MV-4-11 (cell line): ENCODE data around the gene GOLM1.
A peak's percentile ranks its signal among the peaks of the same experiment; 100 is the strongest.
"Not testable (repeated sequence)": the region's sequence is repeated elsewhere in the genome, so short reads cannot be mapped to it uniquely, and the experiment has no call there.

Source experiments
- DNase-seq: peaks from one replicate; lab custom pipeline; 2025; lab: John Stamatoyannopoulos, UW

The GOLM1 gene

DNA sequence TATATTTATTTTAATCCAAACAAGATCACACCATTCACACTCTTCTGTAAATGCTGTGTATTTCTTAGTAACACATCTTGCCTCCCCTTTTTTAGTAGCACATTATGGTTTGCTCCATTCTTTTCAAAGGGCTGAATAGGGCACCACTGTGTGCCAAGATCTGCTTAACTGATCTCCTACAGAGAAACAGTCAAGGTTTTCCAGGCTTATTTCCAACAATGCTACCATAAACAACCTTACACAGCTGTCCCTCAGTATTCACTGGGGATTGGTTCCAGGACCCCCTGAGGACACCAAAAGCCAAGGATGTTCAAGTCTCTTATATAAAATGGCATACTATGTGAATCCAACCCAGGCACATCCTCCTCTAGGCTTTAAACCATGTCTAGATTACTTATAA is 16.5 kb downstream of the GOLM1 start:
- no peak for DNase-seq

DNA sequence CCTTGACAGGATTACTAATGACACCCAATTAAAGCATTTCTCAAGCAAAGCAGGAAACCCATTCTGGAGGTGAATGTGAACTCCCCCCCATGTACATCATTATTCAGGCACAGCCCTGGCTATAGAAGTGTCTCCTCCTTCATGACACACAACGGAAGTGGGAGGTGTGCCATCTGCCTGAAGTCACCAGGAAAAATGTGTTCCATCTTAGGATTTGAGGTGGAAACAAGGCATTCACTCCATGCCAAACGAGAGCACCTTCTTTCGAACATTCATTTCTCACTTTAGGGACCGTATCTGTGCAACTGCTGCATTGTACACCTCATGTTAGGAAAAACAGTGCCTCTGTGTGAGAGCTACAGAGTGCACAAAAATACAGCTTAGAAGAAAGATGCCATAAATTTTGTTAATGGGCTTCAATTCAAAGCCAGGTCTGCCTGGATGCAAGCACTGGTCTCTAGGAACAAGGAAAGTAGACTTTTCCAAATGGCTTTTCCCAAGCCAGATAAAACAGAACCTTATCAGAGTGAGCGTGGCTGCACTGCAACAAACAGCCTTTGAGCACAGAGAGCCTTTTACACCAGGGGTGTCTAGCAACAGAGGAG is 19.4 kb downstream of the GOLM1 start:
- DNase-seq = no peak

DNA sequence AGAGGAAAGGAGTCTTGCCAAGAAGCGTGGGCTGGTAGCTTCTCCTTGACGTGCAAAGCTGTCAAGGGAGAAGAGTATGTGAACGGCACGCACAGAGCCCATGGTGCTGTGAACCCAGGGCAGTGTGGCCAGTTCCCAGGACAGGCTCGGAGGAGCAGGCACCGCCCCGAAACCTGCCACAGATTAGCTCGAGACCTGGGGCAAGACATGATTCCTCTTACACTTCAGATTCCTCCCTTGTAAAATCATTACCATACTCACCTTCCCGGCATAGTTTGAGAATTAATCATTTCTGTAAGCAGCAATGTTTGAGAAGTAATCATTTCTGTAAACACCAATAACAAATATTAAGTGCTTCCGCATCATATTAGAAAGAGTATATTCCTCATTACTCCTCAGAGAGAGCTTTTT is 19.9 kb downstream of the GOLM1 start:
- no peak for DNase-seq

DNA sequence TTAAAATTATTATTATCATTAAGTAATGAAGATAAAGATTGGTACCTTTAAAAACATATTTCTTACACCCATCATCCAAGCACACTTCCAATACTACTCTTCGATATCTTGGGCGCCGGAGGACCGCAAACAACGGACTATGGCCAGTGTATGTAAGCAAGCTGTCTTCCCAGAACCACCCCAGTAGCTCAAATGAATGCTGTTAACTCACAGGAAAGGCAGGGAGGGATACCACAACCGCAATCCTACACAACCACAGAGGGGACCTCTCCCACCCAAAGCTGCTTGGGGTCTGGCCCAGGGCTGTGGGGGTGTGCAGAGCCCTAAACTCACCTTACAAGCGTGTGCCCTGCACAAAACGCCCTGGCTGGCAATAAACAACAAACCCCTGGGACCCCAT is 20.6 kb downstream of the GOLM1 start:
- no peak for DNase-seq

DNA sequence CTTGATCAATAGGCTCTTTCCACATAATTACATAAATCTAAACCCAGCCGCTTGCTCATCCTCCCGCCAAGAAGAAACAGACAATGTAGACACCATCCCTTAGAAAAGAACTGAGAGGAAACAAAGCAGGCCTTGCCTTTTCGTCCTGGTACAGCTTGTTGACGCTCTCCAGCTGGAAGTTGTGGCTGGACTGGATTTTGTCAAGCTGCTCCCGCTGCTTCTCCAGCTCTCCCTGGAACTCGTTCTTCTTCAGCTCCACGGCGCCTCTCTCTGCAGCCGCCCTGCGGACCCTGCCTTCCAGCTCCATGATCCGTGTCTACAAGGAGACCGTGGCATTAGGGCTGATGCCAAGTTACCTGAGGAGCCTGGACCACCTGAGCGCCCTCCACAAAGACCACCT is 22.1 kb downstream of the GOLM1 start:
- no peak for DNase-seq

DNA sequence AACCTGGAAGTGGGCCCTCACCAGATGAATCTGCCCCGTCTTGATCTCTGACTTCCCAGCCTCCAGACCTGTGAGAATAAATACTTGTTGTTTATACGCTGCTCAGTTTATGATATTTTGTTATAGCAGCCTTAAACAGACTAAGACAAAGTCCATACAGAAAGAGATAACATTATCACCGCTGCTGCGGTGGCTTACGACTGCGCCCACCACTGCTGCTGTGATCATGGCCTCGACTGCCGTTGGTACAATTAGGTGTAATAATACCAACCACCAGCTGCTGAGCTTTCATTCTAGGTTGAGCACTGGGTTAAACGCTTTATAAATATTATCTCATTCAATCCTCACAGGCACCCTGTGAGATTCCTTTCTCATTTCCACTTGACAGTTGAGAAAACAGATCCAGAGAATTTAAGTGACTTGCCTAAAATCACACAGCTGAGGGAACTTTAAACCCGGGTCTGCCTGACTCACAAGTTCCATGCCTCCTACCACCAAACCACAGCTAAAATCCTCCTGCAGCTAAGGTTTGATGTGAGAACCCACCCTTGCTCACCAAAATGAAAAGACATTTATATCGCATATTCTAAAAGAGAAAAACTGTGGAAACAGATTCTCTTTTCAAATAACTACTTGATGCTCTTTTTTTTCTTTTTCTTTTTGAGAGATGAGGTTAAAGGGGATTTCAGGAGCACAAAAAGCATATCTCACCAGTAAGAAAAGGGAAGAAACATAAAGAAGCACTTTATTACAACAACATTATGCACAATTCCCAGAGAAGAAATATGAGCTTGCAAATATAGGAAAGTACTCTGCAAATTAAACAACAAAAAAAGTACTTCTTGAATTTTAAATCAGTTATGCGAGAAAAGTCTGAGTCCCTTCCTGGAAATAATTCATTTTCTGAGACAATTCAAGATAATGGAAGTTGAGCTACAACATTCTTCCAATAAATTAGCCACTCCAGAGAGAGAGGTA is 23.9 kb downstream of the GOLM1 start:
- peak; percentile 56 for DNase-seq

DNA sequence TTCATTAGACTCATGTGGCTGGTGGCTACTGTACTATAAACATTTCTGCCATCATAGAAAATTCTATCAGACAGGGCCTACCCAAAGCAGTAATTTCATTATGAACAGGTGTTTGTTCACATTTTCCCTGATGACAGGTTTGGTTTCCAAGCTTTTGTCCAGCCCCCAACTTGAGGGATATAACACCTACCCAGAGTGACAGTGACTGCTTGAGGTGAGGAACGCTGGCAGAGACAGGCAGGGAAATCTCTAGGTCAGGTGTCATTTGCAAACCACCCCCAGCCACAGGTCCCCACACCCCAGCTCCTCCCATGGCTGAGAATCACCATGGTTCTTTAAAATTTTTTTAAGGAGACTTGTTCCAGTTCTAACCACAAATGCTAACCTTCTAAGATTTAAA is 25.5 kb downstream of the GOLM1 start:
- DNase-seq = no peak

DNA sequence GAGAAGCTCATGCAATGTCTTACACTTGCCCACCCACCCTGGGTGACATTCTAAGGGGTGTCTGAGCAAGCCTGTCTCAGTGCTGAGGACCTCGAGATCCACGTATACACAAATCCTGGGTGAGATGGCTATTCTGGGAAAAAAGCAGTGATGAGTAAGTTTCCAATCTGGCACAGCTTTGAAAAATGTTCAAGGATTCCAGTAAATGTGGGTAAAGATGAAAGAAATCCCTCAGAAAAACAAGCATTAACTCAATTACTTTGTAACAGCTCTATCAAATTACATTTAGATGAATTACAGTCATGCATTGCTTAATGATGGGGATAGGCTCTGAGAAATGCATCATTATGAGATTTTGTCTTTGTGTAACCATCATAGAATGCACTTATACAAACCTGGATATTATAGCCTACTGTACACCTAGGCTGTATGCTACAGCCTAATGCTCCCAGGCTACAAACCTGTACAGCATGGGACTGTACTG is 26.9 kb downstream of the GOLM1 start:
- no peak for DNase-seq

DNA sequence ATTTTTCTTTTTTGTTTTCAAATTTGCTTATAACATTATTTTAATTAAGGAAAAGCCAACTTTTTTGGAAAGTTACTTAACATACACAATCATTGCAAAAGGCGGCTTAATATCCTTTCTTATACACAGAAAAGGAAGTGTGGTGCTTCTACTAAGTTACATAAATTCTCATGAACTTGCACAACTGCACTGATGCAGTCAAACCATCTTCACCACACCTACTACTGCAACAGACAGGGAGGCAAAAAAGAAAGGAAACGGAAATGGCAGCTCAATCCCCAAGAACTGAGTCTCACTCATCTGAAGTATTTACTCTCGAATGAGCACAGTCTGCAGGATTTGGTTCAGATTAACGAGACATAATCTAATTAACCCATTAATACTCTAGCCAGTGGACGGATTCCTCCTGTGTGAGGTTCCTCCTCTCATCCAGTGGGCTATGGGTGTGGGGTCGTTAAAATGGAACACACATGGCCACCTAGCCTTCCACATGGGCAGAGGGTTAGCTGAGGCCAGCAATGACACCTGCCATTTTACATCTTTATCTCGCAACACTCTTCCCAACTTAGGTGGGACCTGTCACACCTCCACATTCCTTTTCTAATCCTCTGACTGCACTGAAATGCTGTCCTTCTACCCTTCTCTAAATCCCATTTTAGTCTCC is 30.0 kb downstream of the GOLM1 start:
- DNase-seq = peak; percentile 94

DNA sequence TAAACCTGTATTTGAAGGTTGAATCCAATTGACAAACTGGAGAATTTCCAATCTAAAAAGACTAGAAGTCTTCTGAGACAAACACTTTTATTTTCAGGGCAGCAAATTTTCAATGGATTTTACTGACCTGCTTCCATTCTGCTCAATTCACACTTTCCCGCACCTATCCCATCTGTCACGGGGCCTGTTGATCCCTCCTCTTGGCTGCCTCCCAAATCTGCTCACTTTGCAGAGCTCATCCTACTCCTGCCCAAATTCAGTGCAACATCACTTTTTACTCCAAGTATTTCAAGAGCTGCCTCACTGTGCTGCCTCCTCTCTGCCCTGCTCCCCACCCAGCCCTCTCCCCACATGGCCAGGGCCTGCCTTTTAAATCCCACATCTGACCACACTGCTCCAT is 35.1 kb downstream of the GOLM1 start:
- no peak for DNase-seq

DNA sequence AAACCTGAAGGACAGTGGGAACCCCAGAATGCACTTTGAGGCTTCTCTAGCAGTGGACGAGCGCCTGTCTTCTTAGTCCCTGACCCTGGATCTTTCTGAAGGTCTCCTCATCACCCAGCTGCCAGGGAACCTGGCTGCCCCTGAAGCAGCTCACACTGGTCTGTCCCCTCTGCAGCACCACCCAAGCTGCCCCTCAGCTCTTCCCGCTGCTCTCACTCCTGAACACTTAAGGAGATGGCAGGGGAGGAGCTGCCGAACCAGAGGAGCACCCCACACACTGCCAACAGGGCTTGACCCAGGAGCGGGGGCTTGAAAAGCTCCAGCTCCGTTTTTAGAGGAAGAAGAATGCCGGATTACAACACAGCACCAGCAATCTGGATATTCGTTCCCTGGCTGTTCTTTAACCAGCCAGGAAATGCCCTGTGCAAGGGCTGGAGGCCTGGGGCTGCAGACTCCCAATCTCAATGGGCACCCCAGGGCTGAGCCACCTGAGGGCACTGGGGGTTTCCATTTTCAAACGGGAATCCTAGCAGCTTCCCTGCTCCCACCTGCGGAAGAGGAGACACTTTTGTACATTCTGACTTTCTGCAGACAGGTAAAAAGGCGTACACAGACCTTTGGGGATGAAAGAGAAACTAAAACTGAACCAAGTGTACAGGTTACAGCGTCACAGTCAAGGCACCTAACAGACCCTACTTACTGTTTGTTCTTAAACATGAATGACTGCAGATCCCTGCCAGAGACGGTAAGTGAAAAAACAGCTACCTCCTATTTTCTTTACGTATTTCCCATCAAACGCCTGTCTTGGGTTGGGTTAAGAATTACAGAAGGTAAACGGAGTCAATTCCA is 36.3 kb downstream of the GOLM1 start:
- no peak for DNase-seq

DNA sequence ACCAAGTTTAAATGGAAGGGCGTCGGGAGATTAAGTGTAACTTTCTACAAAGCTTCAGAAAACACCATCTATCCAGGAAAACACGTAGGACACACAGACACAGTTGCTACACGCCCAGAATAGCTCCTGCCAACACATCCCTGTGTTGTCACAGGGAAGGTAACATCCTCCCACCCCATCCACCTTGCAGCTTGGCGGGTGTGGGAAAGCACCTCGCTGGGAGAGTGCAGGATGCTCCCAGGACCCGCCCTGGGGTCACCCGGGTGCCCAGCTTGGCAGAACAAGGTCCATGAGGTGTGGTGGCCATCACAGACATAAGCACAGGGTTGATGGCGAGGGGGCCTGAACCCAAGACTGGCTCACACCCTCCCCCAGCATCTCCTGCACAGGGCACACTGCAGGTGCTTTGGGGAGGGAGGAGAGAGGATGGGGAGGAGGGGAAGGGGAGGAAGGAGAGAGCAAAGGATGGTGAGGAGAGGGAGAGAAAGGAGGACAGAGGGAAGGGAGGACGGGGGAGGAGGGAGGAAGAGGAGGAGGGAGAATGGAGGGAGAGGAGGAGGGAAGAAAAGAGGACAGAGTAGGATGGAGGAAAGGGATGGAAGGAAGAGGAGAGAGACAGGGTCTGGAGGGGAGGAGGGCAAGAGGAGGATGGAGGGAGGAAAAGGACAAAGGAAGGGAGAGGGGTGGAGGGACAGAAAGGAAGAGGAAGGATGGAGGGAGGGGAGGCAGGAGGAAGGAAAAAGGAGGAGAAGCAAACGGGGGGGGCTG is 37.2 kb downstream of the GOLM1 start:
- DNase-seq = no peak

DNA sequence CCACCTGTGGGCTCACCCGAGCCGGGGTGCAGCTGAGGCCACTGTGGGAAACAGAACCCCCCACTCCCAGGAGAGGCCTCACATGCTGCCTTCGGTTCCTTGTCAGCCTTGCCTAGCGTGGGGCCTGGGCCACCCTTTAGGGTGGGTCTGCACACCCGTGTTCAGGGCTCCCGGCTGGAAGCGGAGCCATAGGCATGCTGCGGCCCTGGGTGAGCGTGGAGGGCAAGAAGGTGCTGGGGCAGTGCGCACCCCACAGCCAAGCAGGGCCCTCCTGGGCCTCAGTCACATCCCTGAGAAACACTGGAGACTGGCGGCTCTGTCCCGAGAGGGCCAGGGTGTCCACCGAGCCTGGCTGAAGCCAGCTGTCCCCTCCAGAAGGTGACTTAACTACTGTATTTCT is 41.9 kb downstream of the GOLM1 start:
- no peak for DNase-seq

DNA sequence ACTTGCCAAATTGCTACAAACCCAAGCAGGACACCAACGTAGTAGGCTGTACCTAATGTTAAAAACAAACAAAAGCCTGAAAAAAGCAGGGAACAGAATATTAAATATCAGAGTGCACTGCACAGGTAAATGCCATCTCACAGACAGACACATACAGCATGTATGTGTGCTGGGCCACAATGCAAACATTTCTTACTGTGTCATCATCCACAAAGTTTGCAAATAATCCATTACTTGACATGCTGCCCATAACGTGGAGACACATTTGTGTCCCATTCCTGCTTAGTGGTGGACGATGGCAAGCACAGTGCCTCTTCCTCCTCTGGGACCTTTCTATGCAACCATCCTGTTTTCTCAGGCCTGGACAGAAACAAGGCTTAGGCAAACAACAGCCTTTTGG is 44.7 kb downstream of the GOLM1 start:
- DNase-seq = no peak

DNA sequence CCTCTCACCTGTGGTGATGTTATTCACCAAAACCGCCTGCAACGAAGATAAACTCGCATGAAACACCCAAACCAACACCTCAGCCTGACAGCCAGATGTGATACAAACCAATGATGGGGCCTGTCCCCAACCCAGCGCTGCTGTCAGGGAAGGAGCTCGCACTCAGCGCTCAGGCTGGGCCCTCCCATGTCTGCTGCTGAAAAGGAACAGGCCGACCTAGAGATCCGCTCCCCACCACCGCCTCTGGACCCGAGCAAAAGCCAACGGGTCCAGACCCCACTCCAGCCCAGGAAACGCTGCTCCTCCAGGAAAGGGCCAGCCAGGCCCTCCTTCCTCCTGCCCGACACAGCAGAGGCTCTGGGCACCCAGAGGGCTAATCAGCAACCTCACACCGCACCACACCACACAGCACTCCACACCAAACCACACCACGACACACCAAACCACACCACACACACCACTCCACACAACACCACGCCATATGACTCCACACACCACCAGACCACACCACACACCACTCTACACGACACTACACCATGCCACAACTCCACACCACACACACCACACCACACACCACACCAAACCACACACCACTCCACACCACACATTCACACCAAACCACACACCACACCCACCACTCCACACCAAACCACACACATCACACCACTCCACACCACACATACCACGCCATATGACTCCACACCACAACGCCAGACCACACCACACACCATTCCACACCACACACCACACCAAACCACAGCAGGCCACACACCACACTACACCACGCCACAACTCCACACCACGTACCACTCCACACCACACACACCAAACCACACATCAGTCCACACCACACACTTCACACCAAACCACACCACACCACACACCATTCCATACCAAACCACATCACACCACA is 46.5 kb downstream of the GOLM1 start:
- no peak for DNase-seq

DNA sequence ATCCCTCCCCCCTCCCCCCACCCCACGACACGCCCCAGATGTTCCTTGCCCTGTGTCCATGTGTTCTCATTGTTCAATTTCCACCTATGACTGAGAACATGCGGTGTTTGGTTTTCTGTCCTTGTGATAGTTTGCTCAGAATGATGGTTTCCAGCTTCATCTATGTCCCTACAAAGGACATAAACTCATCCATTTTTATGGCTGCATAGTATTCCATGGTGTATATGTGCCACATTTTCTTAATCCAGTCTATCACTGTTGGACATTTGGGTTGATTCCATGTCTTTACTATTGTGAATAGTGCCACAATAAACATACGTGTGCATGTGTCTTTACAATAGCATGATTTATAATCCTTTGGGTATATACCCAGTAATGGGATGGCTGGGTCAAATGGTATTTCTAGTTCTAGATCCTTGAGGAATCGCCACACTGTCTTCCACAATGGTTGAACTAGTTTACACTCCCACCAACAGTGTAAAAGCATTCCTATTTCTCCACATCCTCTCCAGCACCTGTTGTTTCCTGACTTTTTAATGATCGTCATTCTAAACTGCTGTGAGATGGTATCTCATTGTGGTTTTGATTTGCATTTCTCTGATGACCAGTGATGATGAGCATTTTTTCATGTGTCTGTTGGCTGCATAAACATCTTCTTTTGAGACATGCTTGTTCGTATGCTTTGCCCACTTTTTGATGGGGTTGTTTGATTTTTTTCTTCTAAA is 51.2 kb downstream of the GOLM1 start:
- DNase-seq = not testable (repeated sequence)

DNA sequence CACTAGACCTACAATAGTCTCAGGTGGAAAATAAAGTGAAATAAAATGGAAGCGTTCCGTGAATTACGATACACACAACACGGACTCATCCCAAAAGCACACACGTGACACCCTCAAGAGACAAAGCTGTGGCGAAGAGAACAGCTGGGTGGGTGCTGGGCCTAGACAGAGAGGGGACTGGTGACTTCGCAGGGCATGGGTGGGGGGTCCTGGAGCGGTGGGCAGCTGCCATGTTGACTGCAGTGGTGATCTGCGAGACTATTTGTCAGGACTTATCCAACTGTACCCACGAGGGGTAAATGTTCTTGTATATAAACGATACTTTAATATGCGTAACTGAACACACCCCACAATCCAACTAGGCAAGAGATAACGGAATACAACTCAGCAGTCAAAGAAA is 52.0 kb downstream of the GOLM1 start:
- DNase-seq = no peak

DNA sequence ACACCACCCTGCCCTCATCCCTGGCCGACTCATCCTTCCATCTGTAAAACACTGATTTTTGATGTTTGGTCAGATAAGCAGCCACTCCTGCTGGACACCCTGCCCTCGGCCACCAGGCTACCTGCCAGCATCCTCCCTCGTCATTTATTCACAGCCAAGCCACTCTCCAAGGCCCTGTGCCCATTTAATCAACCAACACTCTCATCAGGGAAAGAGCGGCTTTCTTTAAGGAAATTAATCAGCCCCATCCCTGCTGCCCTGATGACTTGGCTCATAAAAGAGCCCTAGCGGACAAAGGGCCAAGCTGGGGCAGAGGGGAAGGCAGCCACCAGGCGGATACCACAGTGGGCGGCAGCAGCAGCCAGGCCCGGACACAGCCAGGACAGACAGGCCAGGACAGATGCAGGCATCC is 52.4 kb downstream of the GOLM1 start:
- DNase-seq = no peak

DNA sequence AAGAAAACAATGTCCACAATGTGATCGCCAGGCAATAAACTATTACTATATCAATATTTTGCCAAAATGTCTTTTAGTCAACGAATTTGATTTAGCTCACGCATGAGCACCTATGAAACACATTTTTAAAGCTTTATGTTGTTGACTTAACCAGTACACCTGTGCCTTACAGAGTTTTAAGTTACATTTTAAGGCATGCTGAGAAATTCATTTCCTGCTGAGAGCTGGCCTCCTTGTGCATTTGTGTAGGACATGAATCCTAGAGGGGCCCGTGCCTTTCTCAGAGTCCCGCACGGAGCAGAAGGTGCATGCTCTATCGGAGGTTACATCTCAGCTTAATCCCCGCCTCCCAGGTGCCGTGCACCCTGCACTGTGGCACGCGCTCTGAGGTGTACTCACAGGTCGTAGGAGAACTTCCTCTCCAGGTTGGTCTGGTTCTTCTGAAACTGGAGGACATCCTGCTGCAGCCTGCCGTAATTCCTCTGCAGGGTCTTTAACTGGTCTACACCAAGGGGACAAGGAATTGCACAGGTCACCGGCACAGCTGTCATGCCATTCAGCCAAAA is 53.2 kb downstream of the GOLM1 start:
- DNase-seq = no peak
